ENCODE results near the gene ACOX2. TPM values are rescaled to one million over a fixed set of nuclear protein-coding genes. Genes with fewer than 3 reads are reported as not detected.

Gene ACOX2
- total RNA-seq, 2 donors from 2014 or later, result 20.8 to 22.2 TPM

DNA sequence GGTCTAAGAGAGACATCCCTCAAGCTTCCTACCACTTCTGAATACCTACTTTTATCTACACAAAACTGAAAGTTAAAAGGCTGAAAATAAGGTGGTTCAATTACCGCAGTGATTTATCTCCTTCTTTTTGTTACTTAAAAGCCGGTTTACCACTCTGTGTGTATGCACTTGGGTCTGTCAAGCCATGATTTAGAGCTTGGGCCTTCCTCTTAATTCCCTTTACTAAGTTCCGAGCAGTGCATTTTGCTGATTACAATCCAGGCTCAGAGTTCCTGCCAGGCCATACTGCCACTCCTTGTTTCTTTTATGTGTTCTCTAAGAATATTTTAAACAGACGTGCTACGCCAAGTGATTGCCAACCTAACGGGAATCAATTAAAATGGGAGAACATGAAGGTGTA lies 28.6 kb downstream of the ACOX2 start:
- Histone ChIP-seq H3K27ac (no peak overlapping the region), H3K4me1 (ENCODE audit: control insufficient read depth in 1 of 2, low read depth in 2 of 2) (no peaks in the 10 kb centered on the region), H3K9me3 (no peaks in the 10 kb centered on the region), H3K27me3 (replicated peaks; ENCODE audit: insufficient read depth) (no peaks in the 10 kb centered on the region), H3K36me3 (peaks cover 24% of the 10 kb centered on the region), H3K4me3 (no peak overlapping the region)
- TF ChIP-seq, protein P1, sequence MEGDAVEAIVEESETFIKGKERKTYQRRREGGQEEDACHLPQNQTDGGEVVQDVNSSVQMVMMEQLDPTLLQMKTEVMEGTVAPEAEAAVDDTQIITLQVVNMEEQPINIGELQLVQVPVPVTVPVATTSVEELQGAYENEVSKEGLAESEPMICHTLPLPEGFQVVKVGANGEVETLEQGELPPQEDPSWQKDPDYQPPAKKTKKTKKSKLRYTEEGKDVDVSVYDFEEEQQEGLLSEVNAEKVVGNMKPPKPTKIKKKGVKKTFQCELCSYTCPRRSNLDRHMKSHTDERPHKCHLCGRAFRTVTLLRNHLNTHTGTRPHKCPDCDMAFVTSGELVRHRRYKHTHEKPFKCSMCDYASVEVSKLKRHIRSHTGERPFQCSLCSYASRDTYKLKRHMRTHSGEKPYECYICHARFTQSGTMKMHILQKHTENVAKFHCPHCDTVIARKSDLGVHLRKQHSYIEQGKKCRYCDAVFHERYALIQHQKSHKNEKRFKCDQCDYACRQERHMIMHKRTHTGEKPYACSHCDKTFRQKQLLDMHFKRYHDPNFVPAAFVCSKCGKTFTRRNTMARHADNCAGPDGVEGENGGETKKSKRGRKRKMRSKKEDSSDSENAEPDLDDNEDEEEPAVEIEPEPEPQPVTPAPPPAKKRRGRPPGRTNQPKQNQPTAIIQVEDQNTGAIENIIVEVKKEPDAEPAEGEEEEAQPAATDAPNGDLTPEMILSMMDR (IDR thresholded peaks at IDR 0.05), result no peak
- no peak for ATAC-seq (ENCODE audit: insufficient number of reproducible peaks, low FRiP score, low read depth)
- DNase-seq (ENCODE audit: low spot score), result no peak

DNA sequence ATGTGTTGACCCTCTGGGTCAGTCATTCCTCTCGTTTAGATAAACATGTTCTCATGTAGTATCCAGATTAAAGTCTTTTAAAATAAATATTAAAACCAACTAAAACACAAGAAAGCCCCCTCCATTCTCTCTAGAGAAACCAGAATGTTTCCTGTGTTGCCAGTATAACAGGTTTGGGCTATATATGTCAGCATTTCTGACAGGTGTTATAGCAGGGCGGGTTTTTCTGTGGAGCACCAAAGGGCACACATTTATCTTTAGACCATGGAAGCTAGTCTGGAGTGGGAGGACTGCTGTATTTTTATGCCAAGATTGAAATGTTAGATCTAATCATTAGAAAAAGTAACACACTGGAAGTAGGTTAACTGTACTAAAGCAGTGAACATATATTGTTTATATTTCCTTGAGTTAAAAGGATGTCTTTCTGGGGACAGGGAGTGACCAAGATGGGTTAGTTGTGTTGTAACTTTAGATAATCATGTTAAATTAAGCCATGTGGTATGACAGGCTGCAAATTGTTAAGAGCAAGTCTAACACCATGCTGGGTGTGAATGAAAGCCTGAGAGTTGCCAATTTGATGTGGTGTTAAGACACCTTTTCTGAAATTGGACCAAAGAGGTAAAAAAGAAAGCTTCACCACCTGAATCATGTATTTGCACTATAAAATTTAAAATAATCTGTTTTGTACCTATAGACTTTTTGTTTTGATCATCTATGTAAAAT lies 29.5 kb downstream of the ACOX2 start:
- no peaks in the 10 kb centered on the region for H3K9me3 ChIP-seq
- H3K4me3 ChIP-seq, result no peak overlapping the region
- no peak for ATAC-seq (ENCODE audit: insufficient number of reproducible peaks, low FRiP score, low read depth)
- H3K4me1 ChIP-seq (ENCODE audit: control insufficient read depth in 1 of 2, low read depth in 2 of 2), result peaks cover 0 to 4% of the 10 kb centered on the region in 2 donors
- TF ChIP-seq, protein P1 (IDR thresholded peaks at IDR 0.05), result no peak
- peaks cover 19% of the 10 kb centered on the region for H3K36me3 ChIP-seq
- DNase-seq (ENCODE audit: low spot score), result no peak
- no peak overlapping the region for H3K27ac ChIP-seq
- H3K27me3 ChIP-seq (replicated peaks; ENCODE audit: insufficient read depth), result no peaks in the 10 kb centered on the region

DNA sequence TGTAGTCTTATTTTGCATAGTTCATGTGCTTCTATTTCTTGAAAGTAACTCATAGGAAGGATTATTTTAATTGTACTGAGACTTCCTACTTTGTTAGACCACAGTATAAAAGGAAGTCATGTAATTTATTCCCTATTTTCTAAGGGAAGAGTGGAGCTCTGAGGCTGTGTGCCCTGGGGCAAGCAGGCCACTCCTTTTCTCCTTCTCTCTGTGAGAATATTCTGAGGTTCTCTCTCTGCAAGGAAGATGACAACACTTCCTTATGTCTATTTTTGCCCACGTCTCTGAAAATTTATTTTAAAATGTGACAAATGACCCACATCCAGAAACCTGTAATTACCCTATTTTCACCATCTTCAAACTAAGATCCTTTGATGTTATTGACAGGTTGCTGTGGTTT lies 34.1 kb downstream of the ACOX2 start:
- TF ChIP-seq, protein P1 (IDR thresholded peaks at IDR 0.05), result no peak
- DNase-seq (ENCODE audit: low spot score) (no peak), ATAC-seq (ENCODE audit: insufficient number of reproducible peaks, low FRiP score, low read depth) (no peak)
- Histone ChIP-seq H3K36me3 (peaks cover 12% of the 10 kb centered on the region), H3K9me3 (no peaks in the 10 kb centered on the region), H3K4me1 (ENCODE audit: control insufficient read depth in 1 of 2, low read depth in 2 of 2) (peaks cover 0 to 7% of the 10 kb centered on the region in 2 donors), H3K4me3 (no peak overlapping the region), H3K27ac (no peak overlapping the region), H3K27me3 (replicated peaks; ENCODE audit: insufficient read depth) (no peaks in the 10 kb centered on the region)

DNA sequence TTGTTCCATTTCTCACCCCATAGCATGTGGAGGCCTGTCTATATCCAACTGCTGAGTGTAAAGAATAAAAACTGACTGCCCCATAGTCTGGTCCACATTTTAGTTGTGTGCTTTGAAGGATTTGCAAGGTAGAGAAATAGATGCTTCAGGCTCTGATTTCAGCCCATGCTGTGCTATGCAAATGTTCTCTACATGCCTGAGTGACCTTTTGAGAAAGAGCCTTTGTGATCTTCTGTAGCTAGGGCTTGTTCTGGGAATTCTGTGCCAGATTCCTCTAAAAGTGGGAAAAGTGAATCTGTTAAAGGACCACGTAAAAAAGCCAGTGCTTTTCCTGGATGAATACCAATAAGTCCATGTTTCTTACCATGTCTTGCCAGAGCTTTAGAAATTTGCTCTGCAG lies 39.9 kb downstream of the ACOX2 start:
- no peak overlapping the region for H3K4me3 ChIP-seq
- peaks cover 8% of the 10 kb centered on the region for H3K36me3 ChIP-seq
- H3K27me3 ChIP-seq (replicated peaks; ENCODE audit: insufficient read depth), result no peaks in the 10 kb centered on the region
- DNase-seq (ENCODE audit: low spot score) (no peak), ATAC-seq (ENCODE audit: insufficient number of reproducible peaks, low FRiP score, low read depth) (no peak)
- TF ChIP-seq, protein P1 (IDR thresholded peaks at IDR 0.05), result no peak
- no peaks in the 10 kb centered on the region for H3K9me3 ChIP-seq
- H3K27ac ChIP-seq, result no peak overlapping the region
- peaks cover 26 to 46% of the 10 kb centered on the region in 2 donors for H3K4me1 ChIP-seq (ENCODE audit: control insufficient read depth in 1 of 2, low read depth in 2 of 2)

DNA sequence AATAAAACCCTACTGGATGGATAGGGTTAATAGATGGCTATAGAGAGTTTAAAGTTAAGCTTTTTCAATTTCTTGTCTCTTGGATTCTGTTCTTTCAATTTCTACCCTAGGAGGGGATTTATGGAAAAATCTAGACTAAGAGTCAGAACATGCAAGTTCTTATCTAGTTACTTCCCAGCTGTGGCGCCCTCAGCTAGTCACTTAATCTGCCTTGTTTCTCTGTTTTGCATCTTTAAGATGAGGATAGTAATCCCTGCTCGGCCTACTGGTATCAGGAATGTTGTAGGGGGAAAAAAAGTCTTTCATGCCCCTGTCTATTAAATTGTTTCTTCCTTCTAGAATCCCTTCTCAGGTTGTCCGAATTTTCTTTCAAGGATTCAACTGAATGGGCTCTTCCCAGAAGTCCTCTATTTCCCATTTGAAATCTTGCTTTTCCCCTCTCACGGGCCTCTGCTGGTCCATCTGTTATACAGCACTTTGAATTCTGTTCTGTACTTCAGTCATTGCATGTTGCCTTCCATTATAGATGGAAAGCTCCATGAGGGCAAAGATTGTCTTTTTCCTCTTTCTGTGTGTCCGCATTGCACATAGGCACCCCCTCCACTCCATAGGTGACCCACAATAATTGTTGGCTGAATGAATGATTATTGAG lies 40.7 kb downstream of the ACOX2 start:
- DNase-seq (ENCODE audit: low spot score), result no peak
- H3K27ac ChIP-seq, result no peak overlapping the region
- TF ChIP-seq, protein P1 (IDR thresholded peaks at IDR 0.05), result no peak

More for the DNA sequence above, 40.7 kb downstream of the ACOX2 start:
- H3K9me3 ChIP-seq, result no peaks in the 10 kb centered on the region
- ATAC-seq (ENCODE audit: insufficient number of reproducible peaks, low FRiP score, low read depth), result no peak
- no peak overlapping the region for H3K4me3 ChIP-seq
- peaks cover 4% of the 10 kb centered on the region for H3K36me3 ChIP-seq
- no peaks in the 10 kb centered on the region for H3K27me3 ChIP-seq (replicated peaks; ENCODE audit: insufficient read depth)
- peaks cover 26 to 48% of the 10 kb centered on the region in 2 donors for H3K4me1 ChIP-seq (ENCODE audit: control insufficient read depth in 1 of 2, low read depth in 2 of 2)
